ENCODE data around the gene FASTK.
A peak's percentile ranks its signal among the peaks of the same experiment; 100 is the strongest.

FASTK gene

DNA sequence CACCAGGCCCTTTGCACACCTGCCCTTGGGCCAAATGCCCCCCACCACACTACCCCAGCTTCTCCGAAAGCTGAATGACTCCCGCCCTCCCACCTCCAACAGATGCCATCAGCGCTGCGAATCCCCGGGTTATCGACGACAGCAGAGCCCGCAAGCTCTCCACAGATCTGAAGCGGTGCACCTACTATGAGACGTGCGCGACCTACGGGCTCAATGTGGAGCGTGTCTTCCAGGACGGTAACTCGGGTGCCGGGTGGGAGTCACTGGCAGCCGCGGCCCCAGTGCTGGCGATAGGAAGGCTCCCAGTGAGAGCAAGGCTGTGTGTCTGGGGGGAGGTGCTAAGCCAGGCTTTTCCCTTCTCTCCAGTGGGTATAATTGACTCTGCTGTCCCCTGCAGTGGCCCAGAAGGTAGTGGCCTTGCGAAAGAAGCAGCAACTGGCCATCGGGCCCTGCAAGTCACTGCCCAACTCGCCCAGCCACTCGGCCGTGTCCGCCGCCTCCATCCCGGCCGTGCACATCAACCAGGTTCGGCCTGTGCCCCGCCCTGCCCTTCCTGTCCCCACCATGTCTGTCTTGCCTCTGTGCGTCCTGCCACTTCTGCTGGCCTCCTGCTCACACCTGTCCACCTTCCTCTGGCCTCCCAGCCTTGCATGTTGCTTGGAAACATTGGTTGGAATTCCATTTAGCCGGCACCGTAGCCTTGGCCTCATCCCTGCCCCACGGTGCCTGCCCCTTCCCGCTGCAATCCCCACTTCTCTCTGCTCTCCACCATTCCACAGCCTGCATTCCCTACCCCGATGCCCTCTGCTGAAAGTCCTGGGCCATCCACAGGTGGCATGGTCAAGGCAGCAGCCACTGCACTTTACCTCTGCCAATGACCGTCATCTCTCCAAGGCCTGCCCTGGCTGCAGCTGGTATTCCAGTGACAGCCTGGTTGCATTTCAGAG is 37.8 kb upstream of the FASTK start:
- in situ Hi-C loops (cut with MboI; ENCODE audit: low pct_unique_long_range_greater_than_20kb, low sequenced_read_pairs), result no loop called here
- no peak for DNase-seq

- in situ Hi-C loops (cut with MboI; ENCODE audit: low pct_unique_long_range_greater_than_20kb, low sequenced_read_pairs), result no loop called here
- DNase-seq, result no peak
Measured at GRCh38 chr7:151117565-151117964, 37.0 kb upstream of the FASTK start.

DNA sequence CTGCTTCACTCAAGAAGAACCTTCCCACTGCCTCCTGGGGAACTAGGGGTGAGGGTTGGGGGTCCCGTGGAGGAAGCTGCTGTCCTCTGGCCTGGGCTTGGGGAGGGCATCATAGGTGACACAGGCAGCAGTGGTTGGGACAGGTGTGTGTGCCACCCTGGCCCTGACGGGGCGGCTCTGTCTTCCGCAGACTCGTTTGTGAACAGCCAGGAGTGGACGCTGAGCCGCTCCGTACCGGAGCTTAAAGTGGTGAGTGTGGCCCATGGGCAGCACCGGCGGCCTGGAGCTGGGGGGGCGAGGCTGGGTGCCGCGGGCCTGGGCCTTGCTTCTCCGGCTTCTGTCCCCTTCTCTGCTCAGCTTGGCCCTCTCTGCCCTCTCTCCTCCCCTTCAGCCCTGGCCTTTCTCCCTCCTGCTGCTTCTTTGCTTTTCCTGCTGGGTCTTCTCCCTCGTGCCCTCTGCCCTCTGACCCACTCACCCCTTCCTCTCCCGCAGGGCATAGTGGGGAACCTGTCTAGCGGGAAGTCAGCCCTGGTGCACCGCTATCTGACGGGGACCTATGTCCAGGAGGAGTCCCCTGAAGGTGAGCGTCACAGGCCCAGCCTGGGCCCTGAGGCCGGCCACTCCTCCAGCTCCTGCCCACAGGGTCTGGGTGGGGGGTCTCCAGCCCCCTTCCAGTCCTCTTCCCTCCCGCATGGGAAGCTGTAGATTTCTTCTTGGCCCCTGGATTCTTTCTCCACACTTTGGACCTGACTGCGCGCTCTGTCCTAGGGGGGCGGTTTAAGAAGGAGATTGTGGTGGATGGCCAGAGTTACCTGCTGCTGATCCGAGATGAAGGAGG is 36.2 kb upstream of the FASTK start:
- in situ Hi-C loops (cut with MboI; ENCODE audit: low pct_unique_long_range_greater_than_20kb, low sequenced_read_pairs), result no loop called here
- DNase-seq, result no peak

DNA sequence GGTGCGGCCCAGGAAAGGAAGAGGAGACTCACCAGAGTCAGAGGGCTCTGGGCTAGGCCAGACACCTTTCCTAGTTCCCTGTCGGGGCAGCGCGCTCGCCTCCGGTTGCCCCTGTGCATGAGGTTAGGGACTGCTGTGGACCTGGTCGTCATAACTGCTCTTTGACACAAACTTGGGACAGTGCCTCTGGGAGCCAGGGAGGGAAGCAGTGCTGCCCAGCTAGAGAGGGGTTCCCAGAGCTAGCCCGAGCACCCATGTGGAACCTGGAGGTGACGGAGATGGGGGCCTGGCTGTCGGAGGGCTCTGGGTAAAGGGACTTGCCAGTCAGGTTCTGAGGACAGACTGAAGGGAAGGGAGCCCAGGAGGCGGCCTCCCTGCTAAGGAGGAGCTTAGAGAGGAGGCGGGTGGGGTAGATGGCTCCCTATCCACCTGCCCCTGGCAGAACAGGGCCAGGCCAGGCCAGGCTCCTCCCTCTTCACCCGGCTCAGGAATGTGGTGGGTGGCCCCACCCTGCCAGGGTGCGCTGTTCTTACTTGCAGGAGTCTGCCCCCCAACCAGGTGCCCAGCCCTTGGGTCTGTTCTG is 35.3 kb upstream of the FASTK start:
- DNase-seq, result no peak
- in situ Hi-C loops (cut with MboI; ENCODE audit: low pct_unique_long_range_greater_than_20kb, low sequenced_read_pairs), result no loop called here

GRCh38 chr7:151115121-151115835 is 34.7 kb upstream of the FASTK start:
- DNase-seq, result no peak

DNA sequence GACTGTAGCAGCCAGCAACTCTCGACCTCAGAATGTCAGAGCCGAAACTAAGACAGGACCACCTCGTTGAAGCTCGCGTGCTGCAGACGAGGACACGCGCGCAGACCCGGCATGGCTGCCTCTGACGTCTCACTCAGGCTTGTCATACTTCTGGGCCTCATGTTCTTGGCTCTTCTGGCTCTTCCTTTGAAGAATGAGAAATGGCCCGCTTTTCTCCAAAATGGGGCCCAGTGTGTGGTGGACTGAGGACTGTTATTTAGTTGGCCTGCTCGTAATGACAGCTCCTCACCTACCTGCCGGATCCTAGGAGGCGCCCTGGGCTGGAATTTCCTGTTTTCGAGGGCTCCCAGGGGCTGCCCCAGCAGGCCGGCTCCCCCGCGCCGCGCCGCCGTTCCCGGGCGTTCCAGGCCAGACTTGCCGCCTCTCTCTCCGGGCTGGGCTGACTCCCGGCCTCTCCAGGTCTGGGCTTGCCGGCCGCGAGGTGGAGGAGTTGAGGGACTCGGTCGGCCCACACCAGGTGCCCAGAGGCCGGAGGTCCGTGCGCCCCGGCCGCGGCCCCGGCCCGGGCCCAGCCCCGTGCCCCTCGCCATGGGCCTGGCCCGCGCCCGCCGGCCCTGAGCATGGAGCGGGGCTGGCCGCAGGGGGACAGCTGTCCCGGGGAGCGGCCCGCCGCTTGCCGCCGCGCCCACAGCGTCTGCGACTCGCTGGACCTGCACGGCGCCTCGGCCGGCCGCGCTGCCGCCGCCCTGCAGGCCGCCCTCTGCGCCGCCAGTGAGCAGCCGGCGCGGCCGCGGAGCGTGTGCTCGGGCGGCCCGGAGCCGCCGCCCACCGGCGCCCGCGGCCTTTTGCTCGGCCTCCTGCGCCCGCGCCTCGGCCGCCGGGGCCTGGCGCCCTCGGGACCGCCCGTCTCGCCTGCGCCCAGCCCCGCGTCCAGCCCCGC is 33.8 kb upstream of the FASTK start:
- in situ Hi-C loops (cut with MboI; ENCODE audit: low pct_unique_long_range_greater_than_20kb, low sequenced_read_pairs), result no loop called here
- DNase-seq, result no peak

More at GRCh38 chr7:151115121-151115835, 34.7 kb upstream of the FASTK start:
- in situ Hi-C loops (cut with MboI; ENCODE audit: low pct_unique_long_range_greater_than_20kb, low sequenced_read_pairs), result no loop called here

- in situ Hi-C loops (cut with MboI; ENCODE audit: low pct_unique_long_range_greater_than_20kb, low sequenced_read_pairs), result no loop called here
- no peak for DNase-seq
Measured at GRCh38 chr7:151113344-151114150, 32.9 kb upstream of the FASTK start.

DNA sequence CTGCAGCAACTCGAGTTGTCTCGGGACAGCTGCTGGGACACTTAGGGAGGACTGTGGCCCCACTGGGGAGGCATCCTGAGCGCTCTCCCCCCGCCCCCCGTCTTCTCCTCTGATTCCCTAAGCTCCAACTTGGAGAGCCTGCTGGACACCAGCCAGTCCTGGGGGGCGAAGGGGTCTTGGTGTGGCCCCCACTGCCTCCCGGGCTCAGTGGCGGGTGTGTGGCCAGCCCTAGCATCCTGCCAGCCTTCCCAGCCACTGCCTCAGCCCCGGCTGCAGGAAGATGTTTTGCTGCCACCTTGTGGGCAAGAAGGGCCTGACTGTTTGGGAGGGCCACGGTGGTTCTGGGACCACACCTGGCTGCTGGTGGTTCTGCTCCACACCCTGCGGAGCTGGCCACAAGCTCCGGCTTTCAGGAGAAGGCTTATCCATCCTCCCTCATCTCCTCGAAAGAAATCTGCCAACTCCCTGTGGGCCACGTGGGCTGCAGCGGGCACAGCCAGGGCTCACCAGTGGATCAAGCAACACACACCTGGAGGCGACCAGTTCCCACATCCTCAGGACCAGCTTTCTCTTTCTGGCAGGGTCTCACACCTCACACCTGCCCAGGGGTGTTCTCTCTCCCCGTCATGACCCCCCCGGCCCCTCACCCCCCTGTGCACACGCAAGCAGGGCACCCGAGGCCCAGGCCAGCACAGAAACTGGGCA is 30.5 kb upstream of the FASTK start:
- peak; percentile 62 for DNase-seq
- in situ Hi-C loops (cut with MboI; ENCODE audit: low pct_unique_long_range_greater_than_20kb, low sequenced_read_pairs), result no loop called here

DNA sequence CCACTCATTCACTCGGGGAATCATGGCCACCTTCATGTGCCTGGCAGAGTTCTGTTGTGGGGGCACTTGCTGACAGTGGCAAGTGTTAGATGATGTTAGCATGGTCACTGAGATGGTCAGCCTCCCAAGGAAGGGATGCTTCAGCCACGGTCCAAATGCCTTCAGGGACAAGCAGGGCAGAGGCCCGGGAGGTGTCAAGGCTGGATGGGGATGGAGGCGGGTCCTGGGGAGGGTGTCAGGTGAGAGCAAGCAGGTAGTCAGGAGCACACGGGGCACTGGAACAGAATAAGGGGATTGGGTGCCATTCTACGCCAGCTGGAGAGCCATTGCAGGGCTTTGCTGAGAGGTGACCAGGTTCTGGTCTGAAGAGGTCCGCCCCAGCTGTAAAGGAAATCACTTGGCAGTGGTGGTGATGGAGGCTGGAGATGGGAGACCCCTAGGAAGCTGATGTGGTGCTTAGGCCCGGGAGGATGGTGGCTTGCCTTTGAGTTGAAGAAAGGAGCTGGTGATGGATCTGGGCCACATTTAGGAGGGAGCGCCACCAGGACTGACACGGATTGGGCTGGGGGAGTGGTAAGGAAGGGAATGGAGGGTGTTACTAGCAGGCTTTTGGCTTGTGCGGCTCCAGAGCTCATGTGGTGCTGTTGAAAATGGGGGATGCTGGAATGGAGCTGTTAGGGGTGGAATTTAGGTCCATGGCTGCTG is 29.8 kb upstream of the FASTK start:
- in situ Hi-C loops (cut with MboI; ENCODE audit: low pct_unique_long_range_greater_than_20kb, low sequenced_read_pairs), result no loop called here
- DNase-seq, result no peak

GRCh38 chr7:151109094-151110048 is 28.8 kb upstream of the FASTK start:
- in situ Hi-C loops (cut with MboI; ENCODE audit: low pct_unique_long_range_greater_than_20kb, low sequenced_read_pairs), result no loop called here
- no peak for DNase-seq

GRCh38 chr7:151107882-151108281 is 27.3 kb upstream of the FASTK start:
- in situ Hi-C loops (cut with MboI; ENCODE audit: low pct_unique_long_range_greater_than_20kb, low sequenced_read_pairs), result no loop called here
- DNase-seq, result no peak

DNA sequence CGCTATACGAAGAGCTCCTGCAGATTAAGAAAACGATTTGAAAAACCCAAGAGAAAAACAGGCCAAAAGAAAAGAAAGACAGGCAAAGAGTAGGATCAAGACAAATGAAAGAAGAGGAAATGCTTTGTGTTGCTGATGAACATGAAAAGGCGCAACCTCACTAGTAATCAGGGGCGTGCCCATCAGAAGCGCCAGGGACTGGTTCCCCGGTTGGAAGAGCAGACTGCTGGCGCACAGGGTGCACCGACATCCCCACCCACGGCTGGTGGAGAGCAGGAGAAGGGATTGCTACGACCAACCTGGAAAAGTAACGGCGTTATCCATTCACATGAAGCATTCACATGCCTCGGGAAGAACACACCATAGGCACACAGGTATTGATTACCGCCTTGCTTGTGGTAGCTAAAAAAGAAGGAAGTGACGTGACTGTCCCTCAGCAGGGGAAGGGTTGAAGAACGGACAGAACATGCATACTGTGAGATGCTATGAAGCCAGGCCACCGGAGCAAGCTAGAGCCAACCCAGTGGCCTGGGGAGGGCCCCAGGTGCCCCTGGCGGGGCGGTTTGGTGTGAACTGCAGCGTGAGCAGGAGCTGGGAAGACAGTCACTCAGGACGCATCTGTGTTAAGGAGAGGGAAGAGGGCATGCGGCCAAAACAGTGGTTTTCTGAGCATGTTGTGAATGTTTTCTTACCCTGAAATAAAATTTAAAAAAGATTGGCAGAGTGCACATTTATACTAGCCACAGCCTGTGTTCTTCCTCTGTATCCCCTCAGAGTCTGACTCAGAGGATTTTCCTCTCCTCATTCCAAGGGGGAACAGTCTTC is 24.0 kb upstream of the FASTK start:
- in situ Hi-C loops (cut with MboI; ENCODE audit: low pct_unique_long_range_greater_than_20kb, low sequenced_read_pairs), result no loop called here
- no peak for DNase-seq

- in situ Hi-C loops (cut with MboI; ENCODE audit: low pct_unique_long_range_greater_than_20kb, low sequenced_read_pairs), result no loop called here
Measured at GRCh38 chr7:151103973-151104372, 23.4 kb upstream of the FASTK start.

DNA sequence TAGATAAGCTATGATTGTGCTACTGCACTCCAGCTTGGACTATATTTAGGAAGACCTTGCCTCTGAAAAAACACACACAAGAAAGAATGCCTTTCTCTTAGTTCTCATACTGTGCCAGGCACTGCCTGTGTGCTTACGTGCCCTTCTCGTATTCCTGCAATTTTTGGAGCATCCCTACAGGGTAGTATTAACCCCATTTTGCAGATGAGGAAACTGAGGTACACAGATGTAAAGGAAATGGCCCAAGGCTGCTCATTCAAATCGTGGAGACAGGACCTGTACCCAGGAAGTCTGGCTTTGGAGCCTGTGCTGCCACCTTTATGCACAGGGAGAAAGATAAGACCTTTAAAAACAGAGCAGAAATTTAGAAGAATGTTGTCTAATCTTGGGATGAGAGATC is 22.4 kb upstream of the FASTK start:
- no peak for DNase-seq
- in situ Hi-C loops (cut with MboI; ENCODE audit: low pct_unique_long_range_greater_than_20kb, low sequenced_read_pairs), result no loop called here

More at GRCh38 chr7:151103973-151104372, 23.4 kb upstream of the FASTK start:
- no peak for DNase-seq

Measured in KBM-7 (cell line).